Caco-2 (cell line): ENCODE data around the gene SFMBT1. TPM values are rescaled to one million over a fixed set of nuclear protein-coding genes. Genes with fewer than 3 reads are reported as not detected.

Source experiments
- BruUV-seq: library from RNA; stranded (reverse); fragments of 400-500 nt; replicated peaks from 2 replicates; lab custom pipeline; 2021; lab: Mats Ljungman, UMichigan
- CTCF ChIA-PET: fragments of 300-600 bp; sonication (Branson Sonifier 250); formaldehyde crosslinking; loops from one replicate; lab custom pipeline; 2022; ENCODE audit warnings: antibody characterized with exemption; lab: Charles Lee
- POLR2A ChIA-PET: fragments of 300-600 bp; sonication (Branson Sonifier 250); formaldehyde crosslinking; loops from one replicate; lab custom pipeline; 2022; ENCODE audit warnings: antibody characterized with exemption; lab: Charles Lee
- DNase-seq, 2 experiments: peaks; one replicate each; pipeline versions ENCODE4 v3.0.0 to v3.0.0-alpha.2; 2020 to 2022
- H3K27me3 ChIP-seq: replicated peaks from 2 replicates; pipeline ENCODE4 v1.6.0; 2011; ENCODE audit warnings: low read length; ENCODE audit not compliant: control insufficient read depth, insufficient read depth
- H3K36me3 ChIP-seq: 2 replicates; pipeline ENCODE4 v1.5.1; 2011; ENCODE audit warnings: low read length; ENCODE audit not compliant: control insufficient read depth, insufficient read depth
- H3K4me1 ChIP-seq: fragments of 250-450 bp; sonication (Bioruptor Pico); 2 replicates; pipeline ENCODE4 v1.5.1; 2020; ENCODE audit warnings: mild to moderate bottlenecking
- H3K4me3 ChIP-seq: 2 replicates; pipeline ENCODE4 v1.5.1; 2011; ENCODE audit warnings: low read depth, mild to moderate bottlenecking, control low read depth, low read length
- H3K9me3 ChIP-seq: fragments of 250-450 bp; sonication (Bioruptor Pico); 2 replicates; pipeline ENCODE4 v1.5.1; 2020; ENCODE audit warnings: mild to moderate bottlenecking, moderate library complexity
- H3K27ac Mint-ChIP-seq: one replicate; pipeline ENCODE4 v1.8.0; 2022; ENCODE audit warnings: mixed read lengths; ENCODE audit not compliant: unreplicated experiment
- H3K27me3 Mint-ChIP-seq: one replicate; pipeline ENCODE4 v1.8.0; 2022; ENCODE audit warnings: mixed read lengths; ENCODE audit not compliant: insufficient read depth, unreplicated experiment
- H3K36me3 Mint-ChIP-seq: one replicate; pipeline ENCODE4 v1.8.0; 2022; ENCODE audit warnings: mild to moderate bottlenecking, mixed read lengths; ENCODE audit not compliant: insufficient read depth, unreplicated experiment
- H3K4me1 Mint-ChIP-seq: one replicate; pipeline ENCODE4 v1.8.0; 2022; ENCODE audit warnings: low read depth, mixed read lengths; ENCODE audit not compliant: unreplicated experiment
- H3K4me3 Mint-ChIP-seq: one replicate; pipeline ENCODE4 v1.8.0; 2022; ENCODE audit warnings: mild to moderate bottlenecking, moderate library complexity, mixed read lengths; ENCODE audit not compliant: unreplicated experiment
- H3K9me3 Mint-ChIP-seq: one replicate; pipeline ENCODE4 v1.8.0; 2022; ENCODE audit warnings: mixed read lengths; ENCODE audit not compliant: unreplicated experiment
- CTCF ChIP-seq, 2 experiments: fragments of 200-600 bp in 1 of 2; IDR thresholded peaks; 1 replicate in 1 of 2; 2 replicates in 1 of 2; pipeline versions ENCODE4 v1.5.1 to v1.8.0; 2011 to 2022; ENCODE audit warnings: antibody characterized with exemption in 1 of 2, control low read depth in 1 of 2, inconsistent platforms in 1 of 2, low read depth in 1 of 2, low read length in 1 of 2, mild to moderate bottlenecking in 1 of 2, moderate library complexity in 1 of 2; ENCODE audit not compliant: insufficient read depth in 1 of 2, severe bottlenecking in 1 of 2, unreplicated experiment in 1 of 2
- intact Hi-C: fragments of 100-400 bp; cut with micrococcal nuclease; formaldehyde crosslinking; loops from one replicate; pipeline ENCODE4 v1.10.0; 2022; ENCODE audit not compliant: unreplicated experiment
- total RNA-seq: library from RNA; stranded (reverse); gene quantifications from 2 replicates; pipeline ENCODE4 v1.2.3, GENCODE V29; 2022

SFMBT1 gene
- total RNA-seq, 1 experiment from 2014 or later: 45.3 TPM

GRCh38 chr3:52856666-52857065, 189.2 kb downstream of the SFMBT1 start:
- Mint-ChIP-seq H3K4me1 (peaks cover 11% of the 10 kb centered on the region), H3K27me3 (no peaks in the 10 kb centered on the region), H3K9me3 (no peaks in the 10 kb centered on the region), H3K4me3 (no peak overlapping the region), H3K27ac (no peak overlapping the region), H3K36me3 (no peaks in the 10 kb centered on the region)
- Histone ChIP-seq H3K4me1 (no peaks in the 10 kb centered on the region), H3K27me3 (no peaks in the 10 kb centered on the region), H3K4me3 (no peak overlapping the region), H3K9me3 (no peaks in the 10 kb centered on the region), H3K36me3 (no peaks in the 10 kb centered on the region)
- intact Hi-C loops: no loop called here
- no peak for DNase-seq
- ChIA-PET POLR2A (no interaction called here), CTCF (no interaction called here)
- no peak for TF ChIP-seq CTCF (IDR thresholded peaks at IDR 0.05; ENCODE audit: insufficient read depth in 1 of 2, low read depth in 1 of 2, low read length in 1 of 2, severe bottlenecking in 1 of 2, unreplicated experiment in 1 of 2)
- BruUV-seq: no TSS peak

GRCh38 chr3:52854013-52854412, 191.9 kb downstream of the SFMBT1 start:
- Mint-ChIP-seq H3K27me3 (no peaks in the 10 kb centered on the region), H3K9me3 (no peaks in the 10 kb centered on the region), H3K4me1 (peaks cover 11% of the 10 kb centered on the region), H3K4me3 (no peak overlapping the region), H3K36me3 (peaks cover 6% of the 10 kb centered on the region), H3K27ac (no peak overlapping the region)
- Histone ChIP-seq H3K9me3 (no peaks in the 10 kb centered on the region), H3K4me1 (no peaks in the 10 kb centered on the region), H3K36me3 (peaks cover 2% of the 10 kb centered on the region; the same call in 1 of the 2 replicates), H3K4me3 (no peak overlapping the region), H3K27me3 (no peaks in the 10 kb centered on the region)
- no TSS peak for BruUV-seq
- TF ChIP-seq CTCF (IDR thresholded peaks at IDR 0.05; ENCODE audit: insufficient read depth in 1 of 2, low read depth in 1 of 2, low read length in 1 of 2, severe bottlenecking in 1 of 2, unreplicated experiment in 1 of 2): no peak
- ChIA-PET CTCF (no interaction called here), POLR2A (no interaction called here)
- intact Hi-C loops: loop anchor here (5.0 kb wide), 1 partner anchor 38 kb away; no protein-coding TSS in a partner anchor
- DNase-seq: no peak

Other genes with a start within 250 kb of the SFMBT1 start
- 3.7 and 4.1 TPM in 2 replicates for gene ITIH4, start 215.4 kb downstream of the SFMBT1 start, total RNA-seq
- 1.8 TPM in 1 of 2 replicates, not detected in the other for gene MUSTN1, start 211.1 kb downstream of the SFMBT1 start, total RNA-seq
- 13.5 and 13.9 TPM in 2 replicates for gene STIMATE, start 148.5 kb downstream of the SFMBT1 start, total RNA-seq
- gene RFT1, start 84.4 kb upstream of the SFMBT1 start, total RNA-seq: 33.1 and 35.7 TPM in 2 replicates
- 30.9 and 31.5 TPM in 2 replicates for gene PRKCD, start 115.1 kb upstream of the SFMBT1 start, total RNA-seq
- gene TKT, start 209.9 kb upstream of the SFMBT1 start, total RNA-seq: 339 and 381 TPM in 2 replicates